Caco-2 (cell line): Measurements from ENCODE around the gene ARSD. TPM values are rescaled to one million over a fixed set of nuclear protein-coding genes. Genes with fewer than 3 reads are reported as not detected.

Experiments
- BruUV-seq: library from RNA; stranded (reverse); fragments of 400-500 nt; replicated peaks from 2 replicates; lab custom pipeline; 2021; lab: Mats Ljungman, UMichigan
- CTCF ChIA-PET: fragments of 300-600 bp; sonication (Branson Sonifier 250); formaldehyde crosslinking; loops from one replicate; lab custom pipeline; 2022; ENCODE audit warnings: antibody characterized with exemption; lab: Charles Lee
- POLR2A ChIA-PET: fragments of 300-600 bp; sonication (Branson Sonifier 250); formaldehyde crosslinking; loops from one replicate; lab custom pipeline; 2022; ENCODE audit warnings: antibody characterized with exemption; lab: Charles Lee
- DNase-seq, 2 experiments: peaks; one replicate each; pipeline versions ENCODE4 v3.0.0 to v3.0.0-alpha.2; 2020 to 2022
- H3K27me3 ChIP-seq: replicated peaks from 2 replicates; pipeline ENCODE4 v1.6.0; 2011; ENCODE audit warnings: low read length; ENCODE audit not compliant: control insufficient read depth, insufficient read depth
- H3K36me3 ChIP-seq: 2 replicates; pipeline ENCODE4 v1.5.1; 2011; ENCODE audit warnings: low read length; ENCODE audit not compliant: control insufficient read depth, insufficient read depth
- H3K4me1 ChIP-seq: fragments of 250-450 bp; sonication (Bioruptor Pico); 2 replicates; pipeline ENCODE4 v1.5.1; 2020; ENCODE audit warnings: mild to moderate bottlenecking
- H3K4me3 ChIP-seq: 2 replicates; pipeline ENCODE4 v1.5.1; 2011; ENCODE audit warnings: low read depth, mild to moderate bottlenecking, control low read depth, low read length
- H3K9me3 ChIP-seq: fragments of 250-450 bp; sonication (Bioruptor Pico); 2 replicates; pipeline ENCODE4 v1.5.1; 2020; ENCODE audit warnings: mild to moderate bottlenecking, moderate library complexity
- H3K27ac Mint-ChIP-seq: one replicate; pipeline ENCODE4 v1.8.0; 2022; ENCODE audit warnings: mixed read lengths; ENCODE audit not compliant: unreplicated experiment
- H3K27me3 Mint-ChIP-seq: one replicate; pipeline ENCODE4 v1.8.0; 2022; ENCODE audit warnings: mixed read lengths; ENCODE audit not compliant: insufficient read depth, unreplicated experiment
- H3K36me3 Mint-ChIP-seq: one replicate; pipeline ENCODE4 v1.8.0; 2022; ENCODE audit warnings: mild to moderate bottlenecking, mixed read lengths; ENCODE audit not compliant: insufficient read depth, unreplicated experiment
- H3K4me1 Mint-ChIP-seq: one replicate; pipeline ENCODE4 v1.8.0; 2022; ENCODE audit warnings: low read depth, mixed read lengths; ENCODE audit not compliant: unreplicated experiment
- H3K4me3 Mint-ChIP-seq: one replicate; pipeline ENCODE4 v1.8.0; 2022; ENCODE audit warnings: mild to moderate bottlenecking, moderate library complexity, mixed read lengths; ENCODE audit not compliant: unreplicated experiment
- H3K9me3 Mint-ChIP-seq: one replicate; pipeline ENCODE4 v1.8.0; 2022; ENCODE audit warnings: mixed read lengths; ENCODE audit not compliant: unreplicated experiment
- CTCF ChIP-seq, 2 experiments: fragments of 200-600 bp in 1 of 2; IDR thresholded peaks; 1 replicate in 1 of 2; 2 replicates in 1 of 2; pipeline versions ENCODE4 v1.5.1 to v1.8.0; 2011 to 2022; ENCODE audit warnings: antibody characterized with exemption in 1 of 2, control low read depth in 1 of 2, inconsistent platforms in 1 of 2, low read depth in 1 of 2, low read length in 1 of 2, mild to moderate bottlenecking in 1 of 2, moderate library complexity in 1 of 2; ENCODE audit not compliant: insufficient read depth in 1 of 2, severe bottlenecking in 1 of 2, unreplicated experiment in 1 of 2
- intact Hi-C: fragments of 100-400 bp; cut with micrococcal nuclease; formaldehyde crosslinking; loops from one replicate; pipeline ENCODE4 v1.10.0; 2022; ENCODE audit not compliant: unreplicated experiment
- total RNA-seq: library from RNA; stranded (reverse); gene quantifications from 2 replicates; pipeline ENCODE4 v1.2.3, GENCODE V29; 2022

The ARSD gene
- total RNA-seq, 1 experiment from 2014 or later: 5.8 TPM

GRCh38 chrX:2917767-2918166 is 11.4 kb downstream of the ARSD start:
- no peak for DNase-seq
- Mint-ChIP-seq H3K9me3 (peaks cover 10% of the 10 kb centered on the region), H3K27ac (no peak overlapping the region), H3K27me3 (no peaks in the 10 kb centered on the region), H3K36me3 (no peaks in the 10 kb centered on the region), H3K4me1 (peaks cover 18% of the 10 kb centered on the region), H3K4me3 (no peak overlapping the region)
- H3K9me3 ChIP-seq: no peaks in the 10 kb centered on the region
- no peaks in the 10 kb centered on the region for H3K36me3 ChIP-seq
- POLR2A ChIA-PET: no interaction called here
- CTCF ChIA-PET: no interaction called here
- H3K4me3 ChIP-seq: no peak overlapping the region
- TF ChIP-seq CTCF (IDR thresholded peaks at IDR 0.05; ENCODE audit: insufficient read depth in 1 of 2, low read depth in 1 of 2, low read length in 1 of 2, severe bottlenecking in 1 of 2, unreplicated experiment in 1 of 2): no peak
- peaks cover 2% of the 10 kb centered on the region for H3K4me1 ChIP-seq
- no peaks in the 10 kb centered on the region for H3K27me3 ChIP-seq
- no TSS peak for BruUV-seq
- intact Hi-C loops: no loop called here

GRCh38 chrX:2913118-2913517 is 16.0 kb downstream of the ARSD start:
- H3K27ac Mint-ChIP-seq: peak overlapping the region; percentile 29
- intact Hi-C loops: loop anchor here (2.0 kb wide), 3 partner anchors 14 to 22 kb away; no protein-coding TSS in a partner anchor
- Histone ChIP-seq H3K4me1 (peaks cover 7% of the 10 kb centered on the region), H3K4me3 (no peak overlapping the region), H3K9me3 (no peaks in the 10 kb centered on the region), H3K36me3 (no peaks in the 10 kb centered on the region), H3K27me3 (no peaks in the 10 kb centered on the region)
- H3K27me3 Mint-ChIP-seq: no peaks in the 10 kb centered on the region
- peak overlapping the region; percentile 29 for H3K4me3 Mint-ChIP-seq
- peaks cover 7% of the 10 kb centered on the region for H3K9me3 Mint-ChIP-seq
- CTCF ChIA-PET: no interaction called here
- peak in 1 of 2 experiments; percentile 30 for DNase-seq
- peaks cover 25% of the 10 kb centered on the region for H3K4me1 Mint-ChIP-seq
- peak in 1 of 2 experiments; percentile 23 for TF ChIP-seq CTCF (IDR thresholded peaks at IDR 0.05; ENCODE audit: insufficient read depth in 1 of 2, low read depth in 1 of 2, low read length in 1 of 2, severe bottlenecking in 1 of 2, unreplicated experiment in 1 of 2)
- POLR2A ChIA-PET: no interaction called here
- H3K36me3 Mint-ChIP-seq: no peaks in the 10 kb centered on the region
- BruUV-seq: no TSS peak

DNA sequence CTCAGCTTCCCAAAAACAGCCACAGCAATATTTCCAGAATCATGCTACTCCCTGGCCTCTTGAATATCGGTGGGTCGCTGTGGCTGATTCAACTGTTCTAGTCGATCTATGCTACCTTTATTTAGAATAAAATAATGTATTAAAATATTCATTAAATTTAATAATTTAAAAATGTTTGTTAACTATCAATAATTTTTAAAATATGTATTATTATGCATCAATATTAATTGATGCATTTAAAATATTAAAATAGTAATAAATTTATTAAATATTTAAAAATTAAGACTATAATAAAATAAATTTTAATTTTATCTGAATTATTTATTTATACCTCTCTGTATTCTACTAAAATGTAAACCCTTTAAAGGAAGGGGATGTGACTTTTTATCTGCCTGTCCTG is 19.0 kb downstream of the ARSD start:
- intact Hi-C loops: no loop called here
- Histone ChIP-seq H3K36me3 (no peaks in the 10 kb centered on the region), H3K4me1 (peaks cover 7% of the 10 kb centered on the region), H3K27me3 (no peaks in the 10 kb centered on the region), H3K9me3 (no peaks in the 10 kb centered on the region), H3K4me3 (no peak overlapping the region)
- BruUV-seq: no TSS peak
- CTCF ChIA-PET: no interaction called here
- no peaks in the 10 kb centered on the region for H3K27me3 Mint-ChIP-seq
- peaks cover 14% of the 10 kb centered on the region for H3K9me3 Mint-ChIP-seq
- POLR2A ChIA-PET: no interaction called here
- DNase-seq: no peak
- H3K27ac Mint-ChIP-seq: no peak overlapping the region
- H3K4me3 Mint-ChIP-seq: no peak overlapping the region
- H3K36me3 Mint-ChIP-seq: no peaks in the 10 kb centered on the region
- TF ChIP-seq CTCF (IDR thresholded peaks at IDR 0.05; ENCODE audit: insufficient read depth in 1 of 2, low read depth in 1 of 2, low read length in 1 of 2, severe bottlenecking in 1 of 2, unreplicated experiment in 1 of 2): no peak
- peaks cover 29% of the 10 kb centered on the region for H3K4me1 Mint-ChIP-seq
